Fibroblast of the aortic adventitia (primary cell): Measurements from ENCODE around the gene IQCE. TPM values are rescaled to one million over a fixed set of nuclear protein-coding genes. Genes with fewer than 3 reads are reported as not detected.
"Not testable (repeated sequence)": the region's sequence is repeated elsewhere in the genome, so short reads cannot be mapped to it uniquely, and the experiment has no call there.

ENCODE experiments used
- DNase-seq: peaks from one replicate; pipeline ENCODE4 v3.0.0-alpha.2; 2010; ENCODE audit warnings: low read depth
- H3K4me3 ChIP-seq: 2 replicates; pipeline ENCODE4 v1.5.1; 2011; ENCODE audit warnings: low read depth, mild to moderate bottlenecking, control low read depth, low read length, moderate library complexity
- CTCF ChIP-seq: IDR thresholded peaks from 2 replicates; pipeline ENCODE4 v1.5.1; 2011; ENCODE audit warnings: mild to moderate bottlenecking, low read length, control low read depth, inconsistent platforms; ENCODE audit not compliant: insufficient read depth
- total RNA-seq: library from RNA; depleted of rRNA; stranded (reverse); fragments of >200 nt; gene quantifications from 2 replicates; pipeline ENCODE4 v1.2.3, GENCODE V29; 2012; ENCODE audit warnings: low replicate concordance

The IQCE gene
- total RNA-seq, 1 donor, result 14.0 TPM

DNA sequence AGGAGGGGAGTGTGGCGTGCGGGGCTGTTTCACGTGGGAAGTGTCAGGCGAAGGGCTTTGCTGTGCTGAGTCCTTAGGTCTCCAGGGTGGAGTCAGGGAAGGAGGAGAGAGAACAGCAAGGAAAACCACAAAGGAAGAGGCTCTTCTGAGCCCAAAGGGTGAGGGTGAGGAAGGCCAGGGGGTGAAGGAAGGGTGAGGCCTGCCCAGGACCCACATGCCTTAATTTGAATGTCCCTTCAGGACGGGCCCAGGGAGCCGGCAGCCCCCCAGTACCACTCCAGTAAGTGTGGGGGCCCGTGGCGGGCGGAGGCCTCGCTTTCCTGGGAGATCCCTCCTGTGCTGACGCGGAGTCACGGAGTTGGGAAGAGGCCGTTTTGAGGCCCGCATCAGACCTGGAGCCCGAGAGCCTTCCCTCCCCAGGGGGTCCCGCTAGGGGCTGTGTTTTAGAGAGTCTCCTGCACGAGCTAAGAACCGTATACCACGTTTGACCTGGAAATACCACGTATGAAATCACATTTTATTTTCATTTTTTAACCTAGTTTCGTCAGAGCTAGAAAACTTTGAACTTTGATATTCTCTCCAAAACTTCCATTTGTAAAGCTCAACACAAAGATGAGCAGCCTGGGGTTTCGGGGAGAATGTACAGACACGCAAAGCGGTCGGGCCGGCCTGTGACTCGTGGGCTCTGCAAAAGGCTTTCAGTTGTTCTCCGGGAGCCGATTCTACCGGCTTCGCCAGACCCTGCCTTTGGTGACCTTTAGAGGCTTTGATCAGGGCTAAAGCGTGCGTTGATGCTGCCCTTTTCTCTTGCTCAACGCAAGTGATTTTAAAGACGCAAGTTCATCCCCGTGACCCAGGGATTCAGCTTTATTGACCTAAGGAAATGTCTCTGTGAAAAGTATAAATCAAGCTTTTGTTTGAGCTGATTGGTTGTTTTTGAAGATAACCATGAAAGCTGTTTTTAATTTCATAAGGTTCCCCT lies 49.4 kb downstream of the IQCE start:
- no peak for DNase-seq
- no peak overlapping the region for H3K4me3 ChIP-seq
- no peak for TF ChIP-seq CTCF

DNA sequence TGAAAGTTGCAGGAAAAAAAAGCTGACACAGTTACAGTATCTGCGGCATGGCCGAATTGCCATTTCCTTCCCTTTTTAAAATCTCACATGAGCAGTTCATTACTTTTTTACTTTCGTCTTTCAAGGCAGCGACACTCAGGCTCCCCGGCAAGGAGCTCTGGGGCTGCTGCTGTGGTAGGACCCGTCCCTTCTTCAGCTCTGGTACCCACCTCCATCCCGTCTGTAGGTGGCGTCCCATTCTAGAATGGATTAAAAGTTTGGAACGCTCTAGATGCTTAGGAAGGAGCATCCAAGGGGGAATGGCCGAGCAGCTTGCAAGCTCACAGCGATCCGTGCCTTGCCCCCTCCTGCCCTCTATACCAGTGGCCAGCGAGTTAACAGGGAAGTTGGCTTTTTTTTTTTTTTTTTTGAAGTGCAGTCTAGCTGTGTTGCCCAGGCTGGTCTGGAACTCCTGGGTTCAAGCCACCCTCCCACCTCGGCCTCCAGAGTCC lies 50.2 kb downstream of the IQCE start:
- TF ChIP-seq CTCF, result peak; percentile 47
- H3K4me3 ChIP-seq, result no peak overlapping the region
- peak; percentile 47 for DNase-seq

DNA sequence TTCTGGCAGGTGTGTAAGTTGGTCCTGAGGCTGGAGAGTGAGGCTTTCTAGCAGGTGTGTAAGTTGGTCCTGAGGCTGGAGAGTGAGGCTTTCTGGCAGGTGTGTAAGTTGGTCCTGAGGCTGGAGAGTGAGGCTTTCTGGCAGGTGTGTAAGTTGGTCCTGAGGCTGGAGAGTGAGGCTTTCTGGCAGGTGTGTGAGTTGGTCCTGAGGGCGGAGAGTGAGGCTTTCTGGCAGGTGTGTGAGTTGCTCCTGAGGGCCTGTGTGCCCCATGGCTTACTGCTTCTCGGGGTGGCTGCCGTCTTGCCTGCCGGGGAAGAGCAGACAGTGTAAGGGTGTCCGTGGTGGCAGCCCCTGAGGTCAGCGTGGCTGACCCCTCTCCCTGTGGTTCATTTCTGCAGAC lies 50.9 kb downstream of the IQCE start:
- H3K4me3 ChIP-seq, DNase-seq: not testable (repeated sequence)

GRCh38 chr7:2610466-2610865 lies 51.7 kb downstream of the IQCE start:
- H3K4me3 ChIP-seq, result no peak overlapping the region
- no peak for TF ChIP-seq CTCF
- no peak for DNase-seq

DNA sequence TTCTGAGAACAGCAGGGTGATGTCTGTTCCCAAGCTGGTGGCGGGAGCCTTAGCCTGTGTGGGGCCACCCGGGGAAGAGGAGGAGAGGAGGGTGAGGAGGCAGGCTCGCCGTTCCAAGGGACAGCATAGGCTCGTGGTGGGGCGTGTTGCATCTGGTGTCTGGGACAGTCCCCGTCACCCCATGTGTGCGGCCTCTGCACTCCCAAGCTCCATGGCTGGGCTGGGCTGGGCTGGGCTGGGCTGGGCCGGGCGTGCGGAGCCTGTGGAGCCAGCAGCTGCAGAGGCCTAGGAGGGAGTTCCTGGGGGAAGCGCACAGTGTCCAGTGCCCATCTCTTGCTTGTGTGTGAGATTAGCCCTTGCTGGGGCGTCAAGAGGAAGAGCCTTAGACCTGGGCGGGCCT lies 52.1 kb downstream of the IQCE start:
- no peak for DNase-seq
- no peak for TF ChIP-seq CTCF
- H3K4me3 ChIP-seq, result no peak overlapping the region

DNA sequence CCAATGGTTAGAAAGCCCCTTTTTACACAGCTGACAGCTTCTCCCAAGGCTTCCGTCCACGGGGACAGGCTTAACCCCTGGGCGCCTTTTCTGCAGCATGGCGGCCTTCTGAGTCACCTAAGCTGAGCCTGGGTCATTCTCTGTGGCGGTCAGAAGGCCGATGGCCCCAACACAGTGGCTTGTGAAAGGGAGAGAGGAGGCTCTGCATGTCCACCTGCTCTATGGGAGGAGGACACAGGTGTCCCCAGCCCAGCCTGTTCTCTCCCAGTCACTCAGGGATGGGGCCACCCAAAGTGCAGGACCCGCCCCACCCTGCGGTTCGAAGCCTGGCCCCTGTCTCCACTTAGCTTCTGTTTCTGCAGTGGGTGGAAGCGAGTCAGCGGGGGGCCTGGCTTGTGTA lies 52.6 kb downstream of the IQCE start:
- no peak for DNase-seq
- H3K4me3 ChIP-seq, result no peak overlapping the region
- no peak for TF ChIP-seq CTCF

GRCh38 chr7:2611922-2612321 lies 53.1 kb downstream of the IQCE start:
- TF ChIP-seq CTCF, result no peak
- DNase-seq, result no peak
- no peak overlapping the region for H3K4me3 ChIP-seq
